GM12892 (cell line): ENCODE results near the gene TMEM82.

Experiments used
- DNase-seq: peaks from one replicate; pipeline ENCODE4 v3.0.0; 2011; ENCODE audit not compliant: insufficient read length
- FAIRE-seq: peaks from 2 replicates; lab custom pipeline; 2011; peaks lifted over from hg19 to GRCh38; lab: Jason Lieb, UNC
- POLR2A ChIP-seq: IDR thresholded peaks from 2 replicates; pipeline ENCODE4 v1.6.1; 2011; ENCODE audit warnings: low read depth, low read length, control low read depth
- POLR2AphosphoS5 ChIP-seq: IDR thresholded peaks from 2 replicates; pipeline ENCODE4 v1.6.1; 2011; ENCODE audit warnings: low read depth, low read length, control low read depth
- TAF1 ChIP-seq: IDR thresholded peaks from 2 replicates; pipeline ENCODE4 v1.6.1; 2011; ENCODE audit warnings: low read depth, mild to moderate bottlenecking, control low read depth, low read length, borderline replicate concordance

TMEM82 gene

DNA sequence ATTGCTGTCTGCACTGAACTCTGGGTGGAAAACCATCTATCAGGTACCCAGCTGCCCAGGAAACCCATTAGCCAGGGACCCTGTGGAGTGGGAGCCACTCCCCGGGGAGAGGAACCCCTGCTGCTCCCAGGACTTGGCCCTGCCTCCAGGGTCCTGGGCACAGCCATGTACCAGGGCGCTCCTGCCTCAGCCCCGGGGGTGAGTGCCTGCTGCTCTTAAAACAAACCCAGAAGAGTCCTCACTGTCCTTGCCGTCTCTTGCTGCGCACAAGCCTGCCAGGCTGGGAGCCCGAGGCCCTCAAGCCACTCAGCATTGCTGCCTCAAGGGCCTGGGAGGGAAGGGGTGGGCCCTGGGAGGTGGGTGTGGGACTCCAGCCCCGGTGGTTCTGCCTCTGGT lies 9.6 kb upstream of the TMEM82 start:
- DNase-seq (no peak), FAIRE-seq (no peak)
- no peak for TF ChIP-seq POLR2AphosphoS5
- no peak for TF ChIP-seq TAF1
- TF ChIP-seq POLR2A, result no peak

DNA sequence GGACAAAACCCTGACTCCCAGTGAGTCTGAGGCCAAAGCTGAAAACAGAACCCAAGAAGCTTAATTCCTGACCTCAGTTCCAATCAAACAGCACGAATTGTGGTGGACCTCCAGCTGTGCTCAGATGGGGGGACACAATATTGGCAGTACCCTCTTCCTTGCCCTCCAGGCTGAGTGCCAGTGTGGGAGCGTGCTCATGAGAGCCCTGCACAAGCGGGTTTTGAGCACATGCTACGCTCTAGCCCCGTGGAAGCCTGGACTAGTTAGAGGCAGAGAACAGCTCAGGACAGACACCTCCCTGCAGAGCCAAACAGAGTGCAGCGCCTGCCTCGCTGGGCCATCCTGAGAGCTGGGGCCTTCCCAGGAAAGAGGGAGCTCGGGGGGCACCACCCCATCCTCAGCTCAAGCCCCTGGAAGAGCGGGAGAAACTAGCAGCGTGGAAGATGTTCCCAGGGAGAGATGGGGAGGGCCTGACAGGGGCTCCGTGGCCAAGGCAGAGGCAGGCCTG lies 9.0 kb upstream of the TMEM82 start:
- DNase-seq, result no peak
- TF ChIP-seq POLR2A (no peak), TAF1 (no peak), POLR2AphosphoS5 (no peak)
- FAIRE-seq, result no peak

- DNase-seq (no peak), FAIRE-seq (no peak)
- TF ChIP-seq POLR2A (no peak), POLR2AphosphoS5 (no peak), TAF1 (no peak)
Observed at GRCh38 chr1:15733726-15734226, 8.5 kb upstream of the TMEM82 start.

DNA sequence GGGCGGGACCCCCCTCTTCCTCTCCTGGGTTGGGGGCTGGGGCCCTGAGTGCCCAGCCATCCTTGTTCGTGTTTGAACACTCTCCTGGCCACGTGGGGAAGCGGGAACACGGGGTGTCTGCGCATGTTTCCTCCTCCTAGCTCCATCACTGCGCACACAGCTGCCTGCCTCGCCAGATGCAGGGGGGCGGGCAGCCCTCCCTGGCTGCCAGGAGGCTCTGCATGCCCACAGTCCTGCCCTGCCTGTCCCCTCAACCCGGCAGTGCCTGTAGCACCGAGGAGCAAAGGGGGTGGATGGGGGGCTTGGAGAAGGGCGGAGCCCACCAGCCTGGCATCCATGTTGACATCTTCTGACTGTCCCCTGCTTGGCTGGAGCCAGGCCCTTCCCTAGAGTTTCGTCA lies 8.0 kb upstream of the TMEM82 start:
- TF ChIP-seq POLR2AphosphoS5, result no peak
- TF ChIP-seq TAF1, result no peak
- no peak for TF ChIP-seq POLR2A
- no peak for FAIRE-seq
- DNase-seq, result no peak

DNA sequence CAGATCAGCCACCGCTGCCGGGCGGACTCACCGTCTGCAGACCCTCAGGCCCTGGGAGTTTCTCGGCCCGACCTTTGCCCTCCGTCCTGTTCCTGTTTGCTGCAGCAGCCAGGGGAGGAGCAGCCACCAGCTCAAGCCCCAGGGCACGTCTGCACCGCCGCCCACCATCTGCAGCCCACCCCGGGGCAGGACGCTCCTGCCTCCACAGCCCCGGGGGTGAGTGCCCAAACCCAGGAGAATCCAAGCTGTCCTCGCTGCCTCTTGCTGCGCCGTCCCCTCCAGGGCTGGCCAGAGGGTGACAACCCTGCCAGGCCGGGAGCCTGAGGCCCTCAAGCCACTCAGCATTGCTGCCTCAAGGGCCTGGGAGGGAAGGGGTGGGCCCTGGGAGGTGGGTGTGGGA lies 7.4 kb upstream of the TMEM82 start:
- TF ChIP-seq POLR2AphosphoS5, result no peak
- no peak for TF ChIP-seq TAF1
- no peak for TF ChIP-seq POLR2A
- FAIRE-seq (no peak), DNase-seq (no peak)

GRCh38 chr1:15735304-15736037 lies 6.8 kb upstream of the TMEM82 start:
- DNase-seq, result no peak
- no peak for TF ChIP-seq POLR2A
- no peak for TF ChIP-seq POLR2AphosphoS5
- FAIRE-seq, result no peak

- no peak for DNase-seq
- no peak for FAIRE-seq
Observed at GRCh38 chr1:15736038-15736891, 6.0 kb upstream of the TMEM82 start, which contains the start of gene SLC25A34. Gene SLC25A34 (plus strand): TSS chr1:15736258. CDS start chr1:15736486, 228 bp downstream.

GRCh38 chr1:15736892-15737261 lies 5.4 kb upstream of the TMEM82 start:
- no peak for FAIRE-seq
- DNase-seq, result no peak
- TF ChIP-seq TAF1, result no peak

More at GRCh38 chr1:15736038-15736891, 6.0 kb upstream of the TMEM82 start, which contains the start of gene SLC25A34:
- TF ChIP-seq TAF1 (no peak), POLR2AphosphoS5 (no peak), POLR2A (no peak)

DNA sequence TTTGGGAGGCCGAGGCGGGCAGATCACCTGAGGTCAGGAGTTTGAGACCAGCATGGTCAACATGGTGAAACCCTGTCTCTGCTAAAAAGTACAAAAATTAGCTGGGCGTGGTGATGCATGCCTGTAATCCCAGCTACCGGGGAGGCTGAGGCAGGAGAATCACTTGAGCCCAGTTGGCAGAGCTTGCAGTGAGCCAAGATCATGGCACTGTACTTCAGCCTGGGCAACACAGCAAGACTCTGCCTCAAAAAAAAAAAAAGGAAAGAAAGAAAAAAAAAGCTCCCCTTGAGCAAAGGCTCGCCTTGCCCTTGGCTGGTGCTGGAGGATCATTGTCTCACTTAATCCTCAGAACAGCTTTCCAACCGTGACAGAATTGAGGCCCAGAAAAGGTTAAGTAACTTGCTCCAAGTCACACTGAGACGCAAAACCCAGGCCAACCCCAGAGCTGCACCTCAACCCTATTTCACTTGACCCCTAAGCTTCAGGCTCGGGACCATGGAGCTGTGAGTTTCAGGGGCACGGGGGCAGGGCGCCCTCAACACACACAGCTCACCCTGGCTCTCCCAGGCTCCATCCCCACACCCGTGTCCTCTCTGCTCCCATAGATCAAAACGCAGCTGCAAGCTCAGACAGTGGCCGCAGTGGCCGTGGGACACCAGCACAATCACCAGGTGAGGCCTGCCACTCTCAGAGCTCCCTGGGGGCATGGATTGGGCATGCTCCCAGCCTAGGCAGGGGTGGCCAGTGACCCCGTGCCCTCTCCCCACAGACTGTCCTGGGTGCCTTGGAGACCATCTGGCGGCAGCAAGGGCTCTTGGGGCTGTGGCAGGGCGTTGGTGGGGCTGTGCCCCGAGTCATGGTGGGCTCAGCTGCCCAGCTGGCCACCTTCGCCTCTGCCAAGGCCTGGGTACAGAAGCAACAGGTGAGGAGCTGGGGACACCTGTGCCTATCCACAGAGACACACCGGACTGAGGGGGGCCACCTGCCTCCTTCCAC lies 4.7 kb upstream of the TMEM82 start:
- TF ChIP-seq TAF1, result no peak
- no peak for TF ChIP-seq POLR2AphosphoS5
- no peak for TF ChIP-seq POLR2A
- FAIRE-seq (no peak), DNase-seq (no peak)

GRCh38 chr1:15738416-15739113 lies 3.7 kb upstream of the TMEM82 start:
- FAIRE-seq (no peak), DNase-seq (no peak)
- TF ChIP-seq POLR2A (no peak), TAF1 (no peak), POLR2AphosphoS5 (no peak)

DNA sequence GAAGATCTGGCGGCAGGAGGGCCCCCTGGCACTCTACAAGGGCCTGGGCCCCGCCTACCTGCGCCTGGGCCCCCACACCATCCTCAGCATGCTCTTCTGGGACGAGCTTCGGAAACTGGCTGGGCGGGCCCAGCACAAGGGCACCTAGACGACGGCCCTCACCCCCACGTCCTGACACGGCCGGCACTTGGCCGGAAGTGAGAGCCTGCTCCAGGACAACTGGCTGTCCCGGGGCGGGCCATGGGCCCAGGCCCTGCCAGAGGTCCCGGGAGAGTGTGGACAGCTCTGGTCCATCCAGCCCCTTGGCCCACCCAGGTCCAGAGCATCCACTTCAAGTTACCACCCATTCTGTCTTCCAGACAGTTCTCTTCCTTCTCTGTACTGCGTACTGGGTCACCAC lies 3.0 kb upstream of the TMEM82 start:
- FAIRE-seq (no peak), DNase-seq (no peak)
- no peak for TF ChIP-seq TAF1
- no peak for TF ChIP-seq POLR2AphosphoS5
- no peak for TF ChIP-seq POLR2A
